Spleen (tissue), 7 donors: ENCODE data around the gene MYH1.

Experiments used
- CTCF ChIP-seq, 11 experiments: fragments of 200-600 bp in 7 of 11; fragments of 450-650 bp in 4 of 11; sonication (generic) in 4 of 11; IDR thresholded peaks in 8 of 11; conservative IDR thresholded peaks in 3 of 11; 1 replicate in 7 of 11; 2 replicates in 4 of 11; pipeline versions ENCODE4 v1.4.0 to v1.8.0; 2016 to 2021; ENCODE audit warnings: antibody characterized with exemption in 11 of 11, inconsistent platforms in 4 of 11, mild to moderate bottlenecking in 1 of 11
- POLR2A ChIP-seq, 3 donors: fragments of 450-650 bp; IDR thresholded peaks; one replicate each; pipeline ENCODE4 v1.5.1; 2017; ENCODE audit warnings: antibody characterized with exemption in 3 of 3, mild to moderate bottlenecking in 1 of 3
- donor health status: DM: no; HTN: no; CAD: no; lungs with moderate emphysema.
- donor health status: DM: no; HTN: no; CAD: no.
- donor health status: DM: no; HTN: no; CAD: no.

- no peak for TF ChIP-seq CTCF (IDR thresholded peaks at IDR 0.05 in 8 of 11, conservative IDR thresholded peaks at IDR 0.05 in 3 of 11)
- no peak for TF ChIP-seq POLR2A (IDR thresholded peaks at IDR 0.05)
These were observed 5.5 kb downstream of the MYH1 start for GRCh38 chr17:10512856-10513255.
